Esophagus (tissue), 2 donors: ENCODE data around the gene TMC3. TPM values are rescaled to one million over a fixed set of nuclear protein-coding genes. Genes with fewer than 3 reads are reported as not detected.
"Not testable (repeated sequence)": the region's sequence is repeated elsewhere in the genome, so short reads cannot be mapped to it uniquely, and the experiment has no call there.

ENCODE experiments used
- H3K27ac ChIP-seq, 2 donors: one replicate each; pipeline ENCODE4 v1.5.1; 2013; ENCODE audit warnings: low read depth in 2 of 2, mild to moderate bottlenecking in 2 of 2, inconsistent platforms in 1 of 2, low read length in 1 of 2, moderate library complexity in 1 of 2
- H3K27me3 ChIP-seq, 2 donors: one replicate each; pipeline ENCODE4 v1.6.1; 2013; ENCODE audit warnings: low read length in 2 of 2, control low read depth in 1 of 2, mild to moderate bottlenecking in 1 of 2; ENCODE audit not compliant: insufficient read depth in 2 of 2, control insufficient read depth in 1 of 2
- H3K36me3 ChIP-seq, 2 donors: one replicate each; pipeline ENCODE4 v1.6.1; 2013; ENCODE audit warnings: low read length in 1 of 2; ENCODE audit not compliant: control insufficient read depth in 2 of 2, insufficient read depth in 2 of 2
- H3K4me1 ChIP-seq, 2 donors: one replicate each; pipeline ENCODE4 v1.6.1; 2013; ENCODE audit warnings: low read length in 1 of 2; ENCODE audit not compliant: control insufficient read depth in 2 of 2, insufficient read depth in 2 of 2
- H3K4me3 ChIP-seq, 2 donors: one replicate each; pipeline ENCODE4 v1.5.1; 2013; ENCODE audit warnings: low read length in 2 of 2, mild to moderate bottlenecking in 2 of 2, low read depth in 1 of 2, moderate library complexity in 1 of 2
- H3K9me3 ChIP-seq, 2 donors: one replicate each; pipeline ENCODE4 v1.6.1; 2013; ENCODE audit warnings: mild to moderate bottlenecking in 2 of 2, low read depth in 1 of 2, low read length in 1 of 2, moderate library complexity in 1 of 2; ENCODE audit not compliant: control insufficient read depth in 2 of 2, insufficient read depth in 1 of 2
- WGBS, 2 donors: extraction: QIAGEN DNeasy Blood & Tissue Kit; methylation state at CpG; one replicate each; pipeline ENCODE4 v1.1.7; 2013; 5-methylcytosine and 5-hydroxymethylcytosine counted together
- polyA plus RNA-seq, 2 donors: library from polyadenylated mRNA; stranded (reverse); fragments of 200-250 nt; gene quantifications; one replicate each; pipeline ENCODE4 v1.2.3, GENCODE V29; 2013
- donor health status: healthy with polysubstance abuse.
- donor health status: Bipolar disorder and iron deficiency.

The TMC3 gene
- not detected for polyA plus RNA-seq

DNA sequence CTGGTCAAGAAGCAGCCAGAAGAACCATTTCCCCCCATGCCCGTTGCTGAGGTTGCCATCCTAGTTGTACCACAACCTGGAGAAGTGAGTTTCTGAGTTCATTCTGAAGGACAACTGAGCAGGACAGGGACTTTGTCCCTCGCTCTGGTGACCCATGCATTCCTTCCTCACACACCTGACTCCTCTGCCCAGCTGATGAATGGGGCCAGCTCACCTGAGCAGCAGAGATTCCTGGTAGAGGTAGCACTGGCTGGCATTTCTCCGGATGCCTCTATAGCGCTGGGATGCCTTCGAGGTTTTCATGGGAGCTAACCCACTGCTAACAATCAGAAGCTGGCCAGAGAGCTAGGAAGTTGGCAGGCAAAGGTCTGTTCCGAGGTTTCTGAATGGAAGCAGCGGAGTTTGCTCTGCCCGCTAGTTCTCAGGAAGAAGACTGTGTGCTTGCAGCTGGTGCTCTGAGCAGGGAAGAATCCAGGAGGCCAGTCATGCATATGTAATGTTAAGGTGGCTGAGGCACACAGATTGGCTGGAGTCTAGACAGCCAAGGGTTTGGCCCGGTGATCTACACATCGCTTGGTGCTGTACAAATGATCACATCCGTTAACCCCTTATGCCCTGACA is at the start of gene TMC3:
TMC3 (minus strand) TSS at position 439 of the 621 bp plus-strand sequence; CDS start at position 303, 136 bp downstream.
- Histone ChIP-seq H3K9me3 (no peaks in the 10 kb centered on the region), H3K27ac (no peak within 1 kb of the TSS), H3K36me3 (no peaks in the 10 kb centered on the region), H3K4me1 (no peaks in the 10 kb centered on the region), H3K4me3 (no peak within 1 kb of the TSS), H3K27me3 (no peaks in the 10 kb centered on the region)
- 71 to 75% methylated on average over 11 of the region's 11 CpGs for whole genome bisulfite sequencing, 2 donors

DNA sequence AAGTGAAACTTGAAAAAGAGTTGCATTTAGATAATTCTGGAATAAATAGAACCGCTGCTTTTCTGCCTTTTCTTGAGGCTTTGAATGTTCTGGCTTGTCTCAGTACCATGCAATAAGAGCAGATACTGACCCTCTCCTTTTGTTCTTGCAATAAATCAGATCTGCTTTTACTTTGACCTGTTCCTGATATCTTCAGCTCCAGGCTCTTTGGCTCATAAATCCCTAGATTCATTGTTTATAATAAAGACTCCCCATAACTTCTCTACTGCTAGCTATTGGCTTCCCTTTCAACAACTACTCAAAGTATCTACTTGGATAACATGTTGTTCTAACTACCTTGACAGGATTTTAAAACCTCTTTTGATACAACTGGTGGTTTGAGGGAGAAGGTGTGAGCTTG is 47.4 kb upstream of the TMC3 start:
- Histone ChIP-seq H3K27me3 (no peaks in the 10 kb centered on the region), H3K36me3 (no peaks in the 10 kb centered on the region), H3K4me3 (no peak overlapping the region), H3K9me3 (no peaks in the 10 kb centered on the region), H3K4me1 (no peaks in the 10 kb centered on the region), H3K27ac (no peak overlapping the region)
- 82 to 83% methylated on average over 1 of the region's 1 CpG for WGBS, 2 donors

DNA sequence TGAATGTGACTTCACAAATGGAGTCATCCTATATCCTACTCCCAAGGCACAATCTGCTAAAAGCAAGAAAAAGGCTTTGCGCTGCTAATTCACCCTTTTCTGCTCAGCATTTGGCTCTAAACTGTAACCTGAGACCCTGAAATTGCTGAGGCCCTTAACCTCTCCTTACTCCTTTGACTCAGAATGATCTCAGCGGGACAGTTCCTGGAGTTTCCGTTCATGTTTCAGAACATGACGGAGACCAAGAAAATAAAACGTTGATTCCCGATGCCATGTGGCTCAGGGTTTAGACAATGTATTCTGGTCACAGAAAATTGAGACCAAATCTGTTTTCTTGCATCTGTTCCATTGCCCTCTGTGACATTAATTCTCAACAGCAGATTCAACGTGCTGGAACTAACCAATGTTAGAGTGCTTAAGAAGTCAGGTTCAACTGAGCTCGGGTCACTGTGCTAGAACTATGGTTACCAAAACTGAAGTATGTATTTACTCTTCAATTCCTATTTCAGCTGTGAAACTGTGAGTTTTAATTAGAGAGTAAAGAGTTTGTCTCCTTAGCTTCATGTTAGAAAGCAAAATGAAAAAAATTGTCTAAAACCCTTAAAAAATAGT is 45.4 kb upstream of the TMC3 start:
- H3K9me3 ChIP-seq, result no peaks in the 10 kb centered on the region
- H3K4me1 ChIP-seq, result no peaks in the 10 kb centered on the region
- WGBS, 2 donors, result 55 to 56% methylated on average over 8 of the region's 8 CpGs
- no peaks in the 10 kb centered on the region for H3K27me3 ChIP-seq
- no peaks in the 10 kb centered on the region for H3K36me3 ChIP-seq
- no peak overlapping the region for H3K4me3 ChIP-seq
- no peak overlapping the region for H3K27ac ChIP-seq

DNA sequence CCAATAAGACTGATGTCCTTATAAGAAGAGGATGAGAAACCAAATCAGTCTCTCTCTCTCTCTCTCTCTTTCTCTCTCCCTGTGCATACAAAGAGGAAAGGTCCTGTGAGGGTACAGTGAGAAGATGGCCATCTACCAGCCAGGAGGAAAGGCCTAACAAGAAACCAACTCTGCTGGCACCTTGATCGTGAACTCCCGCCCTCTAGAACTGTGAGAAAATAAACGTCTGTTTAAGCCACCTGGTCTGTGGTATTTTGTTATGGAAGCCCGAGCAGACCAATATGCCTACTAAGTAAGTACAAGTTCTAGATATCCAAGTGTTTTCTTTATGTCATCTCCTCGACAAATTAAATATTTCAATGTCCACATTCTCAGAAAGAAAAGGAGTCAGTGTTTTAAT is 44.9 kb upstream of the TMC3 start:
- no peaks in the 10 kb centered on the region for H3K4me1 ChIP-seq
- WGBS, 2 donors, result 52 to 71% methylated on average over 5 of the region's 5 CpGs
- H3K27ac ChIP-seq, result no peak overlapping the region
- H3K9me3 ChIP-seq, result no peaks in the 10 kb centered on the region
- no peak overlapping the region for H3K4me3 ChIP-seq
- no peaks in the 10 kb centered on the region for H3K27me3 ChIP-seq
- H3K36me3 ChIP-seq, result no peaks in the 10 kb centered on the region

DNA sequence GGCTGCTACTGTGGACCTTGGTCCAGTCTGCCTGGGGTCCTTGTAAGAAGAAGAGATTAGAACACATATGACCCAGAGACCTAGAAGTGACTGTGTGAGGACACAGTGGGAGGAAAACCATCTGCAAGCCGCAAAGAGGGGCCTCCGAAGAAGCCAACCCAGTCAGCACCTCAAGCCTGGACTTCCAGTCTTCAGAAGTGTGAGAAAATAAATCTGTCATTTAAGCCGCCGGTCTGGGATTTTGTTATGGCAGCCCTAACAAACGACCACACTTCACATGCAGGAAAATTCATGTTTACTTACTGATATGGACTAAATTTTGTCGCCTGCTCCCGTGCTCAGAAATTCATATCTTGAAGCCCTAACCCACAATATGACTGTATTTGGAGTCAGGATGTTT is 44.4 kb upstream of the TMC3 start:
- no peaks in the 10 kb centered on the region for H3K9me3 ChIP-seq
- no peaks in the 10 kb centered on the region for H3K27me3 ChIP-seq
- WGBS, 2 donors, result 71% methylated on average over 7 of the region's 7 CpGs
- no peaks in the 10 kb centered on the region for H3K36me3 ChIP-seq
- no peak overlapping the region for H3K27ac ChIP-seq
- H3K4me1 ChIP-seq, result no peaks in the 10 kb centered on the region
- H3K4me3 ChIP-seq, result no peak overlapping the region

DNA sequence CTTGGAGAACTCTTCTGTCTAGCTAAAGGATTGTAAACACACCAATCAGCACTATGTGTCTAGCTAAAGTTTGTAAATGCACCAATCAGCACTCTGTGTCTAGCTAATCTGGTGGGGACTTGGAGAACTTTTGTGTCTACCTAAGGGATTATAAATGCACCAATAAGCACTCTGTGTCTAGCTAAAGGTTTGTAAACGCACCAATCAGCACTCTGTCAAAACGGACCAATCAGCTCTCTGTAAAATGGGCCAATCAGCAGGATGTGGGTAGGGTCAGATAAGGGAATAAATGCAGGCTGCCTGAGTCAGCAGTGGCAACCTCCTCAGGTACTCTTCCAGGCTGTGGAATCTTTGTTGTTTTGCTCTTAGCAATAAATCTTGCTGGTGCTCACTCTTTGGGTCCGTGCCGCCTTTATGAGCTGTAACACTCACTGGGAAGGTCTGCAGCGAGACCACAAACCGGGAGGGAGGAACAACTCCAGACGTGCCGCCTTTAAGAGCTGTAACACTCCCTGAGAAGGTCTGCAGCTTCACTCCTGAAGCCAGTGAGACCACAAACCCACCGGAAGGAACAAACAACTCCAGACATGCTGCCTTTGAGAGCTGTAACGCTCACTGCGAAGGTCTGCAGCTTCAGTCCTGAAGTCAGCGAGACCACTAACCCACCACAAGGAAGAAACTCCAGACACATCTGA is 40.4 kb upstream of the TMC3 start:
- WGBS, 2 donors, result 82 to 84% methylated on average over 12 of the region's 12 CpGs
- H3K27me3 ChIP-seq, H3K9me3 ChIP-seq: not testable (repeated sequence)

DNA sequence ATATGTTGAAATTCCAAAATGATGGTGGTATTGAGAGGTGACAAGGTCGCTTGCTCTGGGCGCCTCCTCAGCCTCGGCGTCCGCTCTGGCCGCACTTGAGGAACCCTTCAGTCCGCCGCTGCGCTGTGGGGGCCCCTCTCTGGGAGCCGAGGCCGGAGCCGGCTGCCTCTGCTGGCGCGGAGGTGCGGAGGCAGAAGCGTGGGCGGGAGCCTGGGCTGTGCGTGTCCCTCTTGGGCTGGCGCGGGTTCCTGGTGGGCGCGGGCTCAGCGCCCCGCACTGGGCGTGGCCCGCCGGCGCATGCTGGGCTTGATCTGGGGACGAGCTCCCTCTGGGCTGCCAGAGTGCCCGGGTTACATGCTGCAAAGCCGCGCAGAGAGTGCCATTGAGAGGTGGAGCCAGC is 39.8 kb upstream of the TMC3 start:
- H3K4me3 ChIP-seq, result no peak overlapping the region
- 93 to 95% methylated on average over 32 of the region's 32 CpGs for WGBS, 2 donors
- no peaks in the 10 kb centered on the region for H3K27me3 ChIP-seq
- H3K9me3 ChIP-seq, result no peaks in the 10 kb centered on the region
- H3K27ac ChIP-seq, result no peak overlapping the region
- no peaks in the 10 kb centered on the region for H3K4me1 ChIP-seq
- no peaks in the 10 kb centered on the region for H3K36me3 ChIP-seq

More for the DNA sequence above, 40.4 kb upstream of the TMC3 start:
- H3K36me3 ChIP-seq, H3K4me3 ChIP-seq, H3K4me1 ChIP-seq, H3K27ac ChIP-seq: not testable (repeated sequence)

DNA sequence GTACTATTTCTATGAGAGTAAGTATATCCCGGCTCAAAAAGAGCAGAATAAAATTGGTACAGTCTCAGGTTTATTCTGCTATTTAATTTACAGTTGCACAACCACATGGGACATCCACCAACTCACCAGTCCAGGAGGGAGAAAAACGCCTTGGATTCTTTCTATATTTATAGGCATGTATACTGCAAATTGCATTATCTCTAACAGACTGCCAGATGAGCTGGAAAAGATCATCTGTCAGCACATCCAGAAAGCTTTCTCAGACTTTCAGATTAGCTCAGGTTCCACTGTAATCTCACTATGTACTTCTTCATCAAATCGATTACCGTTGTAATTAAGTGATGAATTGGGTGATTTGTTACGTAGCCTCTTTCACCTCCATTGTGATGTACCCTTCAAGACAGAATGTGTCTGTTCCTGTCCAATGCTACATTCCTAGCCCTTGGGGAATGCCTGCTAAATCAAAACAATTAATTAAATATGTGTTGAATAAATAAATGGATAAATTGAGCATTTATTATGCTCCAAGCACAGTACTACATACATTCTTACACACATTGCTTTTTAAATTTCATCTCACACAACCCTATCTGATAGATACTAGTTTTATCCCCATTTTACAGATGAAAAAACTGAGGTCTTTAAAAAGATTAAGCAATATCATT is 38.1 kb upstream of the TMC3 start:
- Histone ChIP-seq H3K27me3 (no peaks in the 10 kb centered on the region), H3K4me3 (no peak overlapping the region), H3K36me3 (no peaks in the 10 kb centered on the region), H3K4me1 (no peaks in the 10 kb centered on the region), H3K9me3 (no peaks in the 10 kb centered on the region), H3K27ac (no peak overlapping the region)
- WGBS, 2 donors, result 79 to 81% methylated on average over 5 of the region's 5 CpGs

DNA sequence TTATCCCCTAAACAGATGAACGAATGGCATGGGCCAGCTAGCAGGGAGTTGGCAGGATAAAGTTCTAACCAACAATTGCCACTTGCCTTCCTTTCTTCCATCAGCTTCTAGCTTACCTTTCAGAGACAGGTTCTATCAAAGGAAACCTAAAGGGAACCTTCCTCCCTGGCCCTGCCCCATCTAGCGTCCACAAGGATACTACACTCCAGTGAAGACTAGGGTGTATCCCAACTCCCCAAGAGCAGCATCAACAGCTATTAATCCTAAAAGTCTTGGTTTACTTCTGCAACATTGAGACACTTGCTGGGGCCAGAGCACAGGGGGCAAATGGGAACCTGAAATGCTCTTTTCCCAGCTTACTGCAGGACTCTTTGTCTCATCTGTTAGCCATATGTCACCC is 37.0 kb upstream of the TMC3 start:
- H3K27me3 ChIP-seq, result no peaks in the 10 kb centered on the region
- H3K36me3 ChIP-seq, result no peaks in the 10 kb centered on the region
- no peaks in the 10 kb centered on the region for H3K9me3 ChIP-seq
- WGBS, 2 donors, result 65 to 71% methylated on average over 2 of the region's 2 CpGs
- no peak overlapping the region for H3K27ac ChIP-seq
- H3K4me3 ChIP-seq, result no peak overlapping the region
- no peaks in the 10 kb centered on the region for H3K4me1 ChIP-seq
